Measurements from ENCODE around the gene CLINT1. TPM values are rescaled to one million over a fixed set of nuclear protein-coding genes. Genes with fewer than 3 reads are reported as not detected.

CLINT1 gene
- total and polyA plus RNA-seq, 9 of the 15 experiments (the other 6 are each of a cell fraction or from before 2014, with no cell fraction given) = 23.6 to 125 (median 71.4) TPM

DNA sequence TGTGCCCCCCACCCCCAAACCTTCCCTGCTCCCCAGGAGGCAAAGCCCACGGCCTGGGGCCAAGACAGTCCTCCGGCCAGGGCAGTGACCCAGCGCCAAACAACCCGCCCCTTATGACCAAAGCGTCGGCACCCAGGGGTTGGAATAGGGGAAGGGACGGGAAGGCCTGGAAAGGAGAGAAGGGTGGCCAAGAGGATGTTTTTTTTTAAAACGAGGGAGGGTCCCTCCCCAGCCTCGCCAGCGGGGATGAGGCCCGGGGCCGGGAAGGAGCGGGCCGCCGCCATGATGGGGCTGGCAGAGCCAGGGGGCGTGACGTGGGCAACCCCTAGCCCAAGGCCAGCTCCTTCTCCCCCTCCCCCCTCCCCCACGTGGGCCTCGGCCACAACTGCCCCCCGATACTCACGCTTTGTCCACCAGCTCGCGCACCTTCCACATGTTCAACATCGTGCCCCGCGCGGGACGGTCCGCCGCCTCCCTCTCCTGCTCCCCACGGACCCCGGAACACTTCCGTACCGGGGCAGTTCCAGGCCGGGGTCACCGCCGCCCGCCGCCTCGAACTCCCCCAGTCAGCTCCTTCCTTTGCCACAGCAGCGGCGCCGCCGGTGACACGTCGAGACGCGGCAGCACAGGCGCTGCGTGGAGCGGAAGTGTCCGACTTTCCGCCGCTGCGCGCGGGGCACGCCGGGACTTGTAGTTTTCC, at the start of gene CLINT1 (continued):
- TF ChIP-seq, protein P1, sequence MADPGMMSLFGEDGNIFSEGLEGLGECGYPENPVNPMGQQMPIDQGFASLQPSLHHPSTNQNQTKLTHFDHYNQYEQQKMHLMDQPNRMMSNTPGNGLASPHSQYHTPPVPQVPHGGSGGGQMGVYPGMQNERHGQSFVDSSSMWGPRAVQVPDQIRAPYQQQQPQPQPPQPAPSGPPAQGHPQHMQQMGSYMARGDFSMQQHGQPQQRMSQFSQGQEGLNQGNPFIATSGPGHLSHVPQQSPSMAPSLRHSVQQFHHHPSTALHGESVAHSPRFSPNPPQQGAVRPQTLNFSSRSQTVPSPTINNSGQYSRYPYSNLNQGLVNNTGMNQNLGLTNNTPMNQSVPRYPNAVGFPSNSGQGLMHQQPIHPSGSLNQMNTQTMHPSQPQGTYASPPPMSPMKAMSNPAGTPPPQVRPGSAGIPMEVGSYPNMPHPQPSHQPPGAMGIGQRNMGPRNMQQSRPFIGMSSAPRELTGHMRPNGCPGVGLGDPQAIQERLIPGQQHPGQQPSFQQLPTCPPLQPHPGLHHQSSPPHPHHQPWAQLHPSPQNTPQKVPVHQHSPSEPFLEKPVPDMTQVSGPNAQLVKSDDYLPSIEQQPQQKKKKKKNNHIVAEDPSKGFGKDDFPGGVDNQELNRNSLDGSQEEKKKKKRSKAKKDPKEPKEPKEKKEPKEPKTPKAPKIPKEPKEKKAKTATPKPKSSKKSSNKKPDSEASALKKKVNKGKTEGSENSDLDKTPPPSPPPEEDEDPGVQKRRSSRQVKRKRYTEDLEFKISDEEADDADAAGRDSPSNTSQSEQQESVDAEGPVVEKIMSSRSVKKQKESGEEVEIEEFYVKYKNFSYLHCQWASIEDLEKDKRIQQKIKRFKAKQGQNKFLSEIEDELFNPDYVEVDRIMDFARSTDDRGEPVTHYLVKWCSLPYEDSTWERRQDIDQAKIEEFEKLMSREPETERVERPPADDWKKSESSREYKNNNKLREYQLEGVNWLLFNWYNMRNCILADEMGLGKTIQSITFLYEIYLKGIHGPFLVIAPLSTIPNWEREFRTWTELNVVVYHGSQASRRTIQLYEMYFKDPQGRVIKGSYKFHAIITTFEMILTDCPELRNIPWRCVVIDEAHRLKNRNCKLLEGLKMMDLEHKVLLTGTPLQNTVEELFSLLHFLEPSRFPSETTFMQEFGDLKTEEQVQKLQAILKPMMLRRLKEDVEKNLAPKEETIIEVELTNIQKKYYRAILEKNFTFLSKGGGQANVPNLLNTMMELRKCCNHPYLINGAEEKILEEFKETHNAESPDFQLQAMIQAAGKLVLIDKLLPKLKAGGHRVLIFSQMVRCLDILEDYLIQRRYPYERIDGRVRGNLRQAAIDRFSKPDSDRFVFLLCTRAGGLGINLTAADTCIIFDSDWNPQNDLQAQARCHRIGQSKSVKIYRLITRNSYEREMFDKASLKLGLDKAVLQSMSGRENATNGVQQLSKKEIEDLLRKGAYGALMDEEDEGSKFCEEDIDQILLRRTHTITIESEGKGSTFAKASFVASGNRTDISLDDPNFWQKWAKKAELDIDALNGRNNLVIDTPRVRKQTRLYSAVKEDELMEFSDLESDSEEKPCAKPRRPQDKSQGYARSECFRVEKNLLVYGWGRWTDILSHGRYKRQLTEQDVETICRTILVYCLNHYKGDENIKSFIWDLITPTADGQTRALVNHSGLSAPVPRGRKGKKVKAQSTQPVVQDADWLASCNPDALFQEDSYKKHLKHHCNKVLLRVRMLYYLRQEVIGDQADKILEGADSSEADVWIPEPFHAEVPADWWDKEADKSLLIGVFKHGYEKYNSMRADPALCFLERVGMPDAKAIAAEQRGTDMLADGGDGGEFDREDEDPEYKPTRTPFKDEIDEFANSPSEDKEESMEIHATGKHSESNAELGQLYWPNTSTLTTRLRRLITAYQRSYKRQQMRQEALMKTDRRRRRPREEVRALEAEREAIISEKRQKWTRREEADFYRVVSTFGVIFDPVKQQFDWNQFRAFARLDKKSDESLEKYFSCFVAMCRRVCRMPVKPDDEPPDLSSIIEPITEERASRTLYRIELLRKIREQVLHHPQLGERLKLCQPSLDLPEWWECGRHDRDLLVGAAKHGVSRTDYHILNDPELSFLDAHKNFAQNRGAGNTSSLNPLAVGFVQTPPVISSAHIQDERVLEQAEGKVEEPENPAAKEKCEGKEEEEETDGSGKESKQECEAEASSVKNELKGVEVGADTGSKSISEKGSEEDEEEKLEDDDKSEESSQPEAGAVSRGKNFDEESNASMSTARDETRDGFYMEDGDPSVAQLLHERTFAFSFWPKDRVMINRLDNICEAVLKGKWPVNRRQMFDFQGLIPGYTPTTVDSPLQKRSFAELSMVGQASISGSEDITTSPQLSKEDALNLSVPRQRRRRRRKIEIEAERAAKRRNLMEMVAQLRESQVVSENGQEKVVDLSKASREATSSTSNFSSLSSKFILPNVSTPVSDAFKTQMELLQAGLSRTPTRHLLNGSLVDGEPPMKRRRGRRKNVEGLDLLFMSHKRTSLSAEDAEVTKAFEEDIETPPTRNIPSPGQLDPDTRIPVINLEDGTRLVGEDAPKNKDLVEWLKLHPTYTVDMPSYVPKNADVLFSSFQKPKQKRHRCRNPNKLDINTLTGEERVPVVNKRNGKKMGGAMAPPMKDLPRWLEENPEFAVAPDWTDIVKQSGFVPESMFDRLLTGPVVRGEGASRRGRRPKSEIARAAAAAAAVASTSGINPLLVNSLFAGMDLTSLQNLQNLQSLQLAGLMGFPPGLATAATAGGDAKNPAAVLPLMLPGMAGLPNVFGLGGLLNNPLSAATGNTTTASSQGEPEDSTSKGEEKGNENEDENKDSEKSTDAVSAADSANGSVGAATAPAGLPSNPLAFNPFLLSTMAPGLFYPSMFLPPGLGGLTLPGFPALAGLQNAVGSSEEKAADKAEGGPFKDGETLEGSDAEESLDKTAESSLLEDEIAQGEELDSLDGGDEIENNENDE (IDR thresholded peaks at IDR 0.05; ENCODE audit: low read depth, low read length) = no peak
- TF ChIP-seq ZNF224 (CRISPR knock-in tag; IDR thresholded peaks at IDR 0.05) (0 out of 2 replicates have a peak, but pooled peaks have one; percentile 30), GTF2A2 (tag; IDR thresholded peaks at IDR 0.05) (no peak), CREBBP (IDR thresholded peaks at IDR 0.05; ENCODE audit: low read depth, low read length) (no peak), NBN (IDR thresholded peaks at IDR 0.05; ENCODE audit: low read depth) (peak; percentile 56; the same call in 1 of the 2 replicates), ATF1 (CRISPR knock-in tag; IDR thresholded peaks at IDR 0.05) (peak; percentile 79), ATF1 (tag; IDR thresholded peaks at IDR 0.05) (peak; percentile 97), MCM2 (IDR thresholded peaks at IDR 0.05; ENCODE audit: low read depth) (no peak), BRCA1 (IDR thresholded peaks at IDR 0.05) (no peak), BRCA1 (CRISPR knock-in tag; IDR thresholded peaks at IDR 0.05) (0 out of 2 replicates have a peak, but pooled peaks have one; percentile 53), SAP30 (IDR thresholded peaks at IDR 0.05; ENCODE audit: borderline replicate concordance, insufficient read depth, low read depth, low read length, poor library complexity, severe bottlenecking) (peak; percentile 53)
- TF ChIP-seq, protein P2, sequence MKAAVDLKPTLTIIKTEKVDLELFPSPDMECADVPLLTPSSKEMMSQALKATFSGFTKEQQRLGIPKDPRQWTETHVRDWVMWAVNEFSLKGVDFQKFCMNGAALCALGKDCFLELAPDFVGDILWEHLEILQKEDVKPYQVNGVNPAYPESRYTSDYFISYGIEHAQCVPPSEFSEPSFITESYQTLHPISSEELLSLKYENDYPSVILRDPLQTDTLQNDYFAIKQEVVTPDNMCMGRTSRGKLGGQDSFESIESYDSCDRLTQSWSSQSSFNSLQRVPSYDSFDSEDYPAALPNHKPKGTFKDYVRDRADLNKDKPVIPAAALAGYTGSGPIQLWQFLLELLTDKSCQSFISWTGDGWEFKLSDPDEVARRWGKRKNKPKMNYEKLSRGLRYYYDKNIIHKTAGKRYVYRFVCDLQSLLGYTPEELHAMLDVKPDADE (conservative IDR thresholded peaks at IDR 0.05; ENCODE audit: control insufficient read depth, low read depth, low read length) = peak; percentile 95
- TF ChIP-seq, protein P3, sequence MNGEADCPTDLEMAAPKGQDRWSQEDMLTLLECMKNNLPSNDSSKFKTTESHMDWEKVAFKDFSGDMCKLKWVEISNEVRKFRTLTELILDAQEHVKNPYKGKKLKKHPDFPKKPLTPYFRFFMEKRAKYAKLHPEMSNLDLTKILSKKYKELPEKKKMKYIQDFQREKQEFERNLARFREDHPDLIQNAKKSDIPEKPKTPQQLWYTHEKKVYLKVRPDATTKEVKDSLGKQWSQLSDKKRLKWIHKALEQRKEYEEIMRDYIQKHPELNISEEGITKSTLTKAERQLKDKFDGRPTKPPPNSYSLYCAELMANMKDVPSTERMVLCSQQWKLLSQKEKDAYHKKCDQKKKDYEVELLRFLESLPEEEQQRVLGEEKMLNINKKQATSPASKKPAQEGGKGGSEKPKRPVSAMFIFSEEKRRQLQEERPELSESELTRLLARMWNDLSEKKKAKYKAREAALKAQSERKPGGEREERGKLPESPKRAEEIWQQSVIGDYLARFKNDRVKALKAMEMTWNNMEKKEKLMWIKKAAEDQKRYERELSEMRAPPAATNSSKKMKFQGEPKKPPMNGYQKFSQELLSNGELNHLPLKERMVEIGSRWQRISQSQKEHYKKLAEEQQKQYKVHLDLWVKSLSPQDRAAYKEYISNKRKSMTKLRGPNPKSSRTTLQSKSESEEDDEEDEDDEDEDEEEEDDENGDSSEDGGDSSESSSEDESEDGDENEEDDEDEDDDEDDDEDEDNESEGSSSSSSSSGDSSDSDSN (IDR thresholded peaks at IDR 0.05; ENCODE audit: borderline replicate concordance in 1 of 2, low read depth in 2 of 2, low read length in 2 of 2) = peak in 1 of 2 experiments; percentile 67; a peak in 1 of 4 replicates

Measured in K562 (cell line).